ENCODE data around the gene C19orf25. TPM values are rescaled to one million over a fixed set of nuclear protein-coding genes. Genes with fewer than 3 reads are reported as not detected.

C19orf25 gene
- total and polyA plus RNA-seq, 10 of the 15 experiments (the other 5 are each of a cell fraction or from before 2014, with no cell fraction given), result 1.2 to 67.0 (median 25.6) TPM

DNA sequence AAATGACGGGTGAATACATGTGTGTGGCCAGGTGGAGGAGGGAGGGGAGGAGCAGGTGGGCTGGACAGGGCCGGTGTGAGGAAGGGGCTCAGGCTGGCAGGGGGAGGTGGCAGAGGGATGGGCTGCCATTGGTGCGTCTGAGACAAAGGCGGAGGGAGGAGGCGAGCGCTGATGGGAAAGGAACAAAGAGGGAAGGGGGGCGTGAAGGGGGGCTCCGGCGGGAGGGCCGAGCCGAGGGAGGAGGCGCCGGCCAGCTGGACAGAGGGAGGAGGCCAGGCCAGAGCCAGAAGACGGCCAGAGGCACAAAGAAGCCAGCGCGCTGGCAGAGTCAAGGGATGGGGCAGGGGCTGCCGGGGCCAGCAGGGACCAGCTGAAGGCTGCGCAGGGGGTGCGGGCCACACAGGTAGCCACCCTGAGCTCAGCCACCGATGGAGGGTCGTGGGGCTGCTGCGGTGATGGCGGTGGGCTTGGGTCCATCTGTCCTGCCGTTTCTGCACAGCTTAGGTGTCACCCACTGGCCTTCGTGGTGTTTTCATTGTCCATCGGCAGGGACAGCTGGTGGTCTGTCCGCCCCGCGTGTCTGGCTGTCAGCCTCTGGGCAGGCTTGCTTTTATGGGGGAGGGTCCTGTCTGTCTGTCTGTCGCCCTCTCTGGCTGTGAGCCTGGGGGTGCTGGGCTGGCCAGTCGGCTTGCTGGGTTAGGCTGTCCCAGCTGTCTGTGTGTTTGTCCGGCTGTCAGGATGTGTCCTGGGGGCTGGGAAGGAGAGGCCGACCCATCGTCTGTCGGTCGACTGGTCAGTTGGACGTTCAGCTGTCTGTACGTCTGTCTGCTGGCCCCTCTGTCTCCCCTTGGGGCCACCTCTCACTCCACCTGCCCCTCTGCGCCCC is 26.9 kb downstream of the C19orf25 start (continued):
- TF ChIP-seq, protein P1, sequence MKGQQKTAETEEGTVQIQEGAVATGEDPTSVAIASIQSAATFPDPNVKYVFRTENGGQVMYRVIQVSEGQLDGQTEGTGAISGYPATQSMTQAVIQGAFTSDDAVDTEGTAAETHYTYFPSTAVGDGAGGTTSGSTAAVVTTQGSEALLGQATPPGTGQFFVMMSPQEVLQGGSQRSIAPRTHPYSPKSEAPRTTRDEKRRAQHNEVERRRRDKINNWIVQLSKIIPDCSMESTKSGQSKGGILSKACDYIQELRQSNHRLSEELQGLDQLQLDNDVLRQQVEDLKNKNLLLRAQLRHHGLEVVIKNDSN (IDR thresholded peaks at IDR 0.05; ENCODE audit: borderline replicate concordance, extremely low read length, insufficient read depth, low read depth, low read length), result no peak

DNA sequence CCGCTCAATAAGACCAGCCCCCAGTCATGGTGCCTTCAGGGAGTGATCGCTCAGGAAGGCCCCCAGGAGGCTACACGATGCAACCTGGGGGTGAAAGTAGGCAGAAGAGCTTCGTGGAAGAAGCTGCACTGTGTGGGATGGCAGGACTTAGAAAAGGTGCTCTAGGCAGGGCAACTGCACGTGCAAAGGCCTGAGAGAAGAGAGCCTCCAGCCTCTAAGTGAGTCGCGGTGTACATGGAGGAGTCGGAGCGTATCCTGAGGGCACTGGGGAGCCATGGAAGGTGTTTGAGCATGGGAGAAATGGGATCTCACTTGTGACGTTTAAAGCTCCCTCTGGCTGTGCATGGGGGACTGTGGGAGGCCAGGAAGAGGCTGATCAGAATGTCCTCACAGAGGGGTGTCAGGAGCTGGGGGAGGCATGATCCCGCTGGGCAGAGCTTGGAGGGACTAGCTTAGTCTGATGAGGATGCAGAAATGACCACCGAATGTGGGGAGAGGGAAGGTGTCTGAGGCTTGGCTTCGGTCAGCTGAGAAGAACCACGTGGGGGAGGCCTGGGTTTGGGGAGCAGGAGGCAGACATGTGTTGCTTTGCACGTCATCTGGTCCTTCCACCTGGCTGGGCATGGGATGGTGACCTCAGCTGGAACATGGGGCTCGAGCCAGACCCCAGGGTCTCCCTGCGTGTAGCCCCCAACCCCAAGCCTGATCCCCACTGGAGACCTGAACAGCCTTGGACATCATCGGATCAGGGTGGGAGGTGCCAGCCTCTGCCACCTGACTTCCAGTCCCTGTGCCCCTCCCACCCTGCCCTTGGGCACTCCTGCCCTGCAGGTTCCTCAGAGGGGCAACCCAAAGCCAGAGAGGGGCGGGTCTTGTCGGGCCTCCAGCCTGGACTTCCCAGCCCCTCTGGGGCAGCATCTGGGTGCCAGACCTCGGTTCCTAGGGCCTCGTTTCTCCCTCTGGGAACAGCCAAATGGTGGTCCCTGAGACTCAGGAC is 28.0 kb downstream of the C19orf25 start:
- Histone ChIP-seq H3K4me2 (ENCODE audit: control insufficient read depth, insufficient read depth) (no peak overlapping the region), H2AFZ (ENCODE audit: control insufficient read depth, low read depth, low read length) (no peak overlapping the region), H3K4me3 (no peak overlapping the region), H3K27me3 (replicated peaks in 1 of 2; ENCODE audit: control insufficient read depth in 2 of 2, insufficient read depth in 2 of 2, low read length in 1 of 2) (peaks cover 10 to 14% of the 10 kb centered on the region in 2 experiments), H3K27ac (ENCODE audit: control insufficient read depth, insufficient read depth) (no peak overlapping the region), H3K4me1 (ENCODE audit: control insufficient read depth, insufficient read depth, low read length) (peaks cover 3% of the 10 kb centered on the region), H3K79me2 (ENCODE audit: control insufficient read depth, insufficient read depth, low read length) (no peaks in the 10 kb centered on the region), H3K9me3 (replicated peaks; ENCODE audit: control insufficient read depth, insufficient read depth, low read length) (no peaks in the 10 kb centered on the region; the same call in 2 of the 3 replicates), H3K36me3 (ENCODE audit: control insufficient read depth in 2 of 2, insufficient read depth in 2 of 2, low read length in 1 of 2) (no peaks in the 10 kb centered on the region), H3K9ac (ENCODE audit: control insufficient read depth, insufficient read depth, low read length) (no peak overlapping the region), H4K20me1 (ENCODE audit: control insufficient read depth, insufficient read depth) (no peaks in the 10 kb centered on the region)
- TF ChIP-seq EP300 (IDR thresholded peaks at IDR 0.05; ENCODE audit: borderline replicate concordance in 1 of 2, control insufficient read depth in 1 of 2, low read depth in 2 of 2, low read length in 2 of 2), result no peak
- TF ChIP-seq, protein P2, sequence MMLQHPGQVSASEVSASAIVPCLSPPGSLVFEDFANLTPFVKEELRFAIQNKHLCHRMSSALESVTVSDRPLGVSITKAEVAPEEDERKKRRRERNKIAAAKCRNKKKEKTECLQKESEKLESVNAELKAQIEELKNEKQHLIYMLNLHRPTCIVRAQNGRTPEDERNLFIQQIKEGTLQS (IDR thresholded peaks at IDR 0.05; ENCODE audit: borderline replicate concordance, extremely low read depth, low read depth, low read length), result no peak
- TF ChIP-seq, protein P3, sequence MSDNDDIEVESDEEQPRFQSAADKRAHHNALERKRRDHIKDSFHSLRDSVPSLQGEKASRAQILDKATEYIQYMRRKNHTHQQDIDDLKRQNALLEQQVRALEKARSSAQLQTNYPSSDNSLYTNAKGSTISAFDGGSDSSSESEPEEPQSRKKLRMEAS (IDR thresholded peaks at IDR 0.05; ENCODE audit: low read depth, low read length), result no peak
- no peak for TF ChIP-seq MXI1 (IDR thresholded peaks at IDR 0.05; ENCODE audit: low read depth, low read length)
- no peak for TF ChIP-seq MYB (IDR thresholded peaks at IDR 0.05; ENCODE audit: borderline replicate concordance, low read depth, low read length)
- POLR2A ChIA-PET, result no interaction called here
- intact Hi-C loops (cut with micrococcal nuclease; ENCODE audit: unreplicated experiment), result no loop called here
- FAIRE-seq (no peak), ATAC-seq (no peak), DNase-seq (ENCODE audit: low read depth, low spot score) (no peak)
- SMC1A ChIA-PET (ENCODE audit: uncharacterized antibody, unreplicated experiment), result no interaction called here
- CTCF ChIA-PET, result no interaction called here
- BruUV-seq (replicated peaks), result no TSS peak
- in situ Hi-C loops (cut with MboI), result no loop called here
- RAD21 ChIA-PET (ENCODE audit: unreplicated experiment), result no interaction called here
- WGBS (ENCODE audit: insufficient coverage, insufficient replicate concordance, low lambda C conversion rate, missing lambda C conversion rate), result 28% methylated on average over 22 of the region's 22 CpGs

Data from GM12878 (cell line).